Bronchial epithelial cell (primary cell): ENCODE measurements around the gene PRSS22. TPM values are rescaled to one million over a fixed set of nuclear protein-coding genes. Genes with fewer than 3 reads are reported as not detected.

Source experiments
- DNase-seq: peaks from one replicate; pipeline ENCODE4 v3.0.0-alpha.2; 2010; ENCODE audit warnings: low read depth
- FAIRE-seq: peaks from 2 replicates; lab custom pipeline; 2011; peaks lifted over from hg19 to GRCh38; lab: Jason Lieb, UNC
- H3K27me3 ChIP-seq: 2 replicates; pipeline ENCODE4 v1.5.1; 2011; ENCODE audit warnings: low read length; ENCODE audit not compliant: control insufficient read depth, insufficient read depth
- H3K36me3 ChIP-seq: 2 replicates; pipeline ENCODE4 v1.5.1; 2011; ENCODE audit warnings: low read length; ENCODE audit not compliant: control insufficient read depth, insufficient read depth
- H3K4me3 ChIP-seq: 2 replicates; pipeline ENCODE4 v1.5.1; 2011; ENCODE audit warnings: mild to moderate bottlenecking, low read depth, low read length, control low read depth
- CTCF ChIP-seq: IDR thresholded peaks from 2 replicates; pipeline ENCODE4 v1.5.1; 2011; ENCODE audit warnings: mild to moderate bottlenecking, moderate library complexity, low read length, control low read depth, inconsistent platforms; ENCODE audit not compliant: insufficient read depth, severe bottlenecking
- total RNA-seq: library from RNA; depleted of rRNA; stranded (reverse); fragments of >200 nt; gene quantifications from 2 replicates; pipeline ENCODE4 v1.2.1, GENCODE V29; 2014

The PRSS22 gene
- total RNA-seq, 1 donor from 2014 or later, result 9.2 TPM

GRCh38 chr16:2882650-2883457 is 24.9 kb upstream of the PRSS22 start, which contains the start of gene FLYWCH2:
Gene FLYWCH2, plus strand, starts transcription at chr16:2883215. Its CDS starts 13,235 bp downstream, at chr16:2896450.
- no peak for TF ChIP-seq CTCF
- peak within 1 kb of the TSS; percentile 96 for H3K4me3 ChIP-seq
- FAIRE-seq, result peak; percentile 75
- DNase-seq, result peak; percentile 97
- H3K27me3 ChIP-seq, result no peaks in the 10 kb centered on the region
- no peaks in the 10 kb centered on the region for H3K36me3 ChIP-seq

- TF ChIP-seq CTCF, result no peak
- no peak for DNase-seq
- H3K27me3 ChIP-seq, result no peaks in the 10 kb centered on the region
- no peaks in the 10 kb centered on the region for H3K36me3 ChIP-seq
- FAIRE-seq, result no peak
- H3K4me3 ChIP-seq, result peak overlapping the region; percentile 96
Observed at GRCh38 chr16:2881783-2882649, 24.0 kb upstream of the PRSS22 start.

DNA sequence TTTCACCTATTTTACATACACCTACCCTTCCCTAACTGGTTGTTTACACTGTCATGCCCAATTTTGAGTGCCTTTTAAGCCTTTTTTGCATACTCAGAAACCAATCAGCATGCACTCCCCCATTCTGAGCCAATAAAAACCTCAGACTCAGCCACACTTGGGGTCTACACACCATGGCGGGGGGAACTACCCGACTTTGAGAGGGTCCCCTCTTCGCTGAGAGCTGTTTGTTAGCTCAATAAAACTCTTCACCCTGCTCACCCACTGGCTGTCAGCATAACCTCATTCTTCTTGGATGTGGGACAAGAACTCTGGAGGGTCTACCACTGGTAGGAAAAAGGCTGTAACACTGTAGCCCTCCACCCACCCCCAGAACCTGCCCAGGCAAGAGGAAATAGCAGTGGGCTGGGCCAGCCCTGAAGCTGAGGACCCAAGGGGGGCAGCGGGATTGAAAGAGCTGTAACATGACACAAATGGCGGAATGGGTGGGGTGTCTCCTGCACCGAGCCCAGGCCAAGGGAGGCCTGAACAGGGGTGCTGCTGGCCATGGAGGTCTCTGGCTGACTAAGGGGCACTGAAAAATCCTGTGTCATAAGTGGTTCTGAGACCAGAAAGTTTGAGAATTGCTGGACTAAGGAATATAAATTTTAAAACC is 22.0 kb upstream of the PRSS22 start:
- no peak overlapping the region for H3K4me3 ChIP-seq
- H3K27me3 ChIP-seq, result no peaks in the 10 kb centered on the region
- FAIRE-seq, result no peak
- TF ChIP-seq CTCF, result no peak
- no peaks in the 10 kb centered on the region for H3K36me3 ChIP-seq
- DNase-seq, result no peak

GRCh38 chr16:2874912-2875362 is 17.0 kb upstream of the PRSS22 start:
- peak; percentile 95 for TF ChIP-seq CTCF
- DNase-seq (peak; percentile 30), FAIRE-seq (no peak)
- H3K36me3 ChIP-seq, result no peaks in the 10 kb centered on the region
- H3K27me3 ChIP-seq, result no peaks in the 10 kb centered on the region
- H3K4me3 ChIP-seq, result no peak overlapping the region

DNA sequence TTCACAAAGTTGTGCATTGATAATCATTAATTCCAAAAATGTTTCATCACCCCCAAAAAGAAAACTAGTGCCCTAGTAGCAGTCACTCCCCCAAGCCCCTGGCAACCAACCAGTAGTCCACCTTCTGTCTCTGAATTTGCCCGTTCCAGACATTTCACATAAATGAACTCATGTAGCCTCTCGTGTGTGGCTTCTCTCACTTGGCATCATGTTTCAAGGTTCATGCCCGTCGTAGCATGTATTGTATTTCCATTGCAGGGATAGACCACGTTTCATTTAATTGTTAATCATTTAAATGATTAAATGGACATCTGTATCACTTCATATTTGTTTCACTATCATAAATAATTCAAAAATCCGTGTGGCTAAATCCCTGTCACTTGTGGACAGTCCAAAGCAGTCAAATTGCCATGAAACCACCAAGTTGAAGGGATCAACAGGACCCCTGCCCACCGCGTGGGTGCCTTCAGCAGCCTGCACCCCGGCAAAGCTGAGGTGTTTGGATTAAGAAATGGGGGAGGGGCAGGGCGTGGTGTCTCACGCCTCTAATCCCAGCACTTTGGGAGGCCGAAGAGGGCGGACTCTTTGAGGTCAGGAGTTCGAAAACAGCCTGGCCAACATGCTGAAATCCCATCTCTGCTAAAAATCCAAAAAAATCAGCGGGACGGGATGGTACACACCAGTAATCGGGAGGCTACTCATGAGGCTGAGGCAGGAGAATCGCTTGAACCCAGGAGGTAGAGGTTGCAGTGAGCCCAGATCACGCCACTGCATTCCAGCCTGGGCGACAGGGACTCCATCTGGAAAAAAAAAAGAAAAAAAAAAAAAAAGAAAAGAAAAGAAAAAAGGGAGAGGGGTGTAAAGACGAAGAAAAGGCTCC is 16.3 kb upstream of the PRSS22 start:
- Histone ChIP-seq H3K36me3 (no peaks in the 10 kb centered on the region), H3K27me3 (no peaks in the 10 kb centered on the region), H3K4me3 (no peak overlapping the region)
- no peak for FAIRE-seq
- no peak for TF ChIP-seq CTCF
- DNase-seq, result no peak
